T-helper 17 cell (primary cell): Measurements from ENCODE around the gene TRPV4. TPM values are rescaled to one million over a fixed set of nuclear protein-coding genes. Genes with fewer than 3 reads are reported as not detected.

Source experiments
- ATAC-seq: fragments of 150-1000 bp; cut with Tn5 transposase; 2 replicates; pipeline ENCODE4 v1.10.0; 2021; ENCODE audit warnings: mild to moderate bottlenecking, moderate library complexity
- DNase-seq, 3 donors: peaks; one replicate each; pipeline versions ENCODE4 v3.0.0 to v3.0.0-alpha.2; 2020 to 2021
- H3K9me3 ChIP-seq: one replicate; pipeline ENCODE4 v1.7.0; 2013; ENCODE audit warnings: low read length, mild to moderate bottlenecking; ENCODE audit not compliant: control insufficient read depth, poor library complexity, severe bottlenecking
- H3K27ac Mint-ChIP-seq: one replicate; pipeline ENCODE4 v1.8.0; 2022; ENCODE audit warnings: mild to moderate bottlenecking, moderate library complexity, mixed read lengths
- H3K27me3 Mint-ChIP-seq: one replicate; pipeline ENCODE4 v1.8.0; 2022; ENCODE audit warnings: mixed read lengths
- H3K36me3 Mint-ChIP-seq: one replicate; pipeline ENCODE4 v1.8.0; 2022; ENCODE audit warnings: low read depth, mixed read lengths
- H3K4me1 Mint-ChIP-seq: one replicate; pipeline ENCODE4 v1.8.0; 2022; ENCODE audit warnings: mild to moderate bottlenecking, mixed read lengths
- H3K4me3 Mint-ChIP-seq: one replicate; pipeline ENCODE4 v1.8.0; 2022; ENCODE audit warnings: mild to moderate bottlenecking, moderate library complexity, mixed read lengths
- total RNA-seq, 4 donors: library from RNA in 2 of 4; stranded (reverse) in 2 of 4; gene quantifications; one replicate each; pipeline ENCODE4 v1.2.3 and lab custom pipeline; 2022 to 2026

Gene TRPV4
- total RNA-seq (not detected), total RNA-seq (lab: John Stamatoyannopoulos, UW) (0 reads per million in 2 donors)

DNA sequence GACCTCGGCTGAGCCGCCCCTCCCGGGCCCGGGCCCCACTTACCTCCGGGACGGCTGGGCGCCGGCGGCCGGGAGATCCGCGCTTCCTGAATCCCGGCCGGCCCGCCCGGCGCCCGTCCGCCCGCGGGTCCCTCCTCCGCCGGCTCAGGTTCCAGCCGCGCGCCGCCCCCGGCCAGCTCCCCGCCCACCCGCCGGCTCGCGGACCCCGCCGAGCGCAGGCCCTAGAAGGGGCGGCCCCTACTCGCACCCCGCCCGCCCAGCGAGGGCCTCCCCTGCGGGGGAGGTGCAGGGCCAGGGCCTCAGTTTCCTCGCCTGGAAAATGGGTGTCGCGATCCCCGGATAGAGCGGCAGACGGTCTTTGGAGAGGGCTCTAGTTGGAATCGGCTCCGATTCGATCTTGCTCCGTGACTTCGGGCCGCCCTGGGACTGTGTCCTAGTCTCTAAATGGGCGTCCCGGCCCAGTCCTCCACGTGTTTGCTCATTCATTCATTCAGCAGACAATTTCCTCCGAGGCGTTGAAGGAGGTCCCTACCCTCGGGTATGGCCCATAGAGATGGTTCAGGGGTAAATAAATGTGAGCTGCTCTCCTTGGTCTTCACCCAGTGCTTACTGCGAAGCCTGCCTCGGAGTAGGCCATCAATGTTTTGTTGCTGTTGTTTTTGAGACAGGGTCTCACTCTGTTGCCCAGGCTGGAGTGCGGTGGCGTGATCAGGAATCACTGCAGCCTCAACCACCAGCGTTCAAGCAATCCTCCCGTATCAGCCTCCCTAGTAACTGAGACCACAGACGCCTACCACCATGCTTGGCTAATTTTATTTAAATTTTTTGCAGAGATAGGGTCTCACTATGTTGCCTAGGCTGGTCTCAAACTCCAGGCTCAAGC is at the start of gene TRPV4:
TSS of gene TRPV4 (minus strand) at position 92 of the 883 bp plus-strand sequence. CDS start 18,602 bp downstream, outside the sequence.
- DNase-seq (no peak), ATAC-seq (no peak)
- H3K27me3 Mint-ChIP-seq: peaks cover 43% of the 10 kb centered on the region
- no peaks in the 10 kb centered on the region for H3K9me3 ChIP-seq
- peaks cover 4% of the 10 kb centered on the region for H3K36me3 Mint-ChIP-seq
- no peaks in the 10 kb centered on the region for H3K4me1 Mint-ChIP-seq
- H3K4me3 Mint-ChIP-seq: peak within 1 kb of the TSS; percentile 71
- no peak within 1 kb of the TSS for H3K27ac Mint-ChIP-seq

DNA sequence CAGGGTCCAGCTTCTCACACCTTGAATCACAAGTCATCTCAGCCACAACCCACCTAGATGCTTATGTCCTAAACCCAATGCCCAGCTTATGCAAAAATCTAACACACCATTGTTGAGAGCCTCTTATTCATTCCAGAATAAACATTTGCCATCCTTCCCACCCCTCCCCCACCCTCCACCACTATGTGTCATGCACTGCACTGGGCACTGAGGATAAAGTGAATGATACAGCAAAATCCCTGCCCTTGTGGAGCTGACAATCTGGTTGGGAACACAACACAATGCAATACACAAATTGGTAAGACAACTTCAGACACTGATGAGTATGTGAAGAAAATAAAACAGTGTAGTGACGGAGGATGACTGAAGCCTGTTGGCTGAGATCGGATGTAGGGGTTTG is 48.6 kb upstream of the TRPV4 start:
- Mint-ChIP-seq H3K4me3 (no peak overlapping the region), H3K27me3 (no peaks in the 10 kb centered on the region), H3K36me3 (peaks cover 5% of the 10 kb centered on the region), H3K27ac (no peak overlapping the region), H3K4me1 (peaks cover 33% of the 10 kb centered on the region)
- DNase-seq (no peak), ATAC-seq (no peak)
- H3K9me3 ChIP-seq: no peaks in the 10 kb centered on the region

DNA sequence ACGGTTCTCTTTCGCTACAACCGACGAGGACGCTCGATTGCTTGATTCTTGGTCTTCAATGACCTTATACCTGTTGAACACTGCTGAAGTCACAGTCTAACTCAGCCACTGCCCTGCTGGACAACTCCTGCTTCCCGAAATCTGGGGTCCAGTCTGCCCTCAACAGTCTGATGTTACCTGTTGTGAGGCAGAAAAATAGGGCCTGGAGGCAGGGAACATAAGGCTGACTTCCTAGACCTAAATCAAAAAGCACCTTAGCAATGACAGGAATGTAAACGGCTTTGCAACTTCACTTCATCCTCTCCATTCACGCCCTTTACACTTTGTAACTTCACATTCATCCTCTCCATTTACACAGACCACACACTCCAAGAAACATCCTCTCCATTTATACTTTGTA is 47.7 kb upstream of the TRPV4 start:
- no peaks in the 10 kb centered on the region for H3K27me3 Mint-ChIP-seq
- DNase-seq: no peak
- H3K9me3 ChIP-seq: no peaks in the 10 kb centered on the region
- H3K36me3 Mint-ChIP-seq: peaks cover 5% of the 10 kb centered on the region
- peaks cover 37% of the 10 kb centered on the region for H3K4me1 Mint-ChIP-seq
- peak overlapping the region; percentile 98 for H3K4me3 Mint-ChIP-seq
- ATAC-seq: no peak
- peak overlapping the region; percentile 93 for H3K27ac Mint-ChIP-seq

DNA sequence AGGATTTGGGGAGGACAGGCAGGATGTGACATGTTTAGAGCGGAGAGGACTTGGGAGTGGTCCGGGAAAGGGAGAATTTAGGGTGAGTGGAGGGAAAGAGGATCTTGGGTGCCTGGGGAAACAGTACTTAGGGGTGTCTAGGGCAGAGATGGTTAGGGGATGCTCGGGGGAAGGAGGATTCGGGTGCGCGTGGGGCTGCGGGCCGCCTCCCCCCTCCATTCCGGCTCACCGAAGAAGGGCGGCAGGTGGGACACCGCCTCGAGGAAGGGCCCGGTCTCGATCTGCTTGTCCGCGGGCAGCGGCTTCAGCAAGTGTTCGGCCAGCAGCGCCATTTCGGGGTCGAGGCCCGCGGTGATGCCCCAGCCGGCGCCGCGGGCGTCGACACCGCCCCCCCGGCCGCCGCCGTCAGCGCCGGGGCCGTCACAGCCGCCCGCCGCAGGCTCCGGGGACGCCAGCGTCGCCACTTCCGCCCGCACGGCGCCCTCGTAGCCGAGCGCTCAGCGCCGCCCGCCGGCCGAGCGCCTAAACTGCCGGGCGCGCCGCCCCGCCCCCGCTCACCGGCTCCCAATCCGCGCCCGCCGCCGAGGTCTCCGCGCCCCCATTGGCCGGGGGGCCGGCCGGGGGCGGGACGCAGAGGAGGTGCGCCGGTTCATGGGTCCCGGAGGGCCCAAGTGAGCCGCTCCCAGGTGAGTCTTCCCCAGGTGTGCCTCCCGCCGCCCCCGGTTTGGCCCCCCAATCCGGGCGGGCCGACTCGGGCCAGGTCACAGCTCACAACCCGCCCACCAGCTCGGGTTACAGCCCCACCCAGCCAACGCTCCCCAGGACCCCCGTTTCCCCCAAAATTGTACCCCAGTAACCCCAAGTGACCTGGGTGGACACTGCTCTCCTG is 47.1 kb upstream of the TRPV4 start, which contains the start of gene GLTP:
TSS of gene GLTP (minus strand) at position 499 of the 889 bp plus-strand sequence. CDS start at position 332, 167 bp downstream.
- peak within 1 kb of the TSS; percentile 98 for H3K4me3 Mint-ChIP-seq
- peak within 1 kb of the TSS; percentile 93 for H3K27ac Mint-ChIP-seq
- peaks cover 43% of the 10 kb centered on the region for H3K4me1 Mint-ChIP-seq
- DNase-seq (peak; percentile 91 to 94 (median 92)), ATAC-seq (peak; percentile 98)
- H3K27me3 Mint-ChIP-seq: no peaks in the 10 kb centered on the region
- H3K9me3 ChIP-seq: no peaks in the 10 kb centered on the region
- H3K36me3 Mint-ChIP-seq: peaks cover 5% of the 10 kb centered on the region

DNA sequence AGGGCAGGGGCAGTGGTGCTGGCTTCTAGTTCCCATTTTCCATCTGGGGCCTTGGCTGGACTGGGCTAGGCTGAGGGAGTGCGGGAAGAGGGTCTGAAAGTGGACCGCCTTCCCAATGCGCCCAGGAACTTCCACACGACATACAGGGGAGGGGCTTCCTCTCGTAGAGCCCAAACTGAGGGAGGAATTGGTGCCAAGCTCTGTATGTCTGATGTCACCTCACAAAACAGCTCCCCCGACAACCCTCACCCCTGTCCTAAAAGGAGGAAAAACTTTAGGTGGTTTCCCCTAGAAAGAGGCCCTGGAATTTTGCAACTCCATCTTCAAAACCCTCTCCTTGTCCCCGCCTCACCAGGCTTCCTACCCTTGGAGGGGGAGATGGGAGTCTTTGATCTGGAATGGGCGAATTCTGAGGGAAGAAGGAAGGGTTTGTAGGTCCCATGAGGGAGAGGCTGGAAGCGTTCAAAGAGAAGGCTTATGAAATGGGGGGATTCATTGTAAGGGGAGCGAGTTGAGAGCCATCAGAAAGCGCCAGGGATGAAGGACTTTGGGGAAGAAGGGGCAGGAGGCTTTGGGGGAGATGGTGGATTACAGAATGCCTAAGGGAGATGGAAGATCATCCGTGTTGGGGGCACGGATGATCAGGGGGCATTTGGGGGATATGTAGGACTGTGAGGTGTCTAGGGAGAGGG is 46.3 kb upstream of the TRPV4 start:
- H3K27me3 Mint-ChIP-seq: no peaks in the 10 kb centered on the region
- no peak for DNase-seq
- H3K4me1 Mint-ChIP-seq: peaks cover 48% of the 10 kb centered on the region
- no peaks in the 10 kb centered on the region for H3K9me3 ChIP-seq
- no peak for ATAC-seq
- H3K4me3 Mint-ChIP-seq: peak overlapping the region; percentile 98
- peaks cover 5% of the 10 kb centered on the region for H3K36me3 Mint-ChIP-seq
- H3K27ac Mint-ChIP-seq: peak overlapping the region; percentile 93

DNA sequence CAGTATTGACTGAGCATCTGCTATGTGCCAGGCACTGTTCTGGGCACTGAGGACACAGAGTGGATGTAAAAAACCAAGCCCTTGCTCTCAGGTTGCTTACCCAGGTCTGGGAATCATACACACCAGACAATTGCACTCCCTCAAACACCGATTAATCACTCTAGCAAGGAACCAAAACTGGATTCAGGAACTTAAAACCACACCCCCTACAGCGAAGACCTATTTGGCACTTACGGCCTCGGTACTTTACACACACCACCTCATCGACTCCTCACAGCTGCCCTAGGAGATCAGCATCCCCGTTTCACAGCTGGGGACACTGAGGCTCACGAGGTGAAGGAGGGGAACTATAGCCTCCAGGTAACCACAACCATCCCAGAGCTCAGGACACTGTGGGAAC is 45.6 kb upstream of the TRPV4 start:
- no peak for DNase-seq
- Mint-ChIP-seq H3K27ac (peak overlapping the region; percentile 93), H3K27me3 (no peaks in the 10 kb centered on the region), H3K36me3 (peaks cover 5% of the 10 kb centered on the region), H3K4me3 (peak overlapping the region; percentile 98), H3K4me1 (peaks cover 50% of the 10 kb centered on the region)
- ATAC-seq: no peak
- no peaks in the 10 kb centered on the region for H3K9me3 ChIP-seq

DNA sequence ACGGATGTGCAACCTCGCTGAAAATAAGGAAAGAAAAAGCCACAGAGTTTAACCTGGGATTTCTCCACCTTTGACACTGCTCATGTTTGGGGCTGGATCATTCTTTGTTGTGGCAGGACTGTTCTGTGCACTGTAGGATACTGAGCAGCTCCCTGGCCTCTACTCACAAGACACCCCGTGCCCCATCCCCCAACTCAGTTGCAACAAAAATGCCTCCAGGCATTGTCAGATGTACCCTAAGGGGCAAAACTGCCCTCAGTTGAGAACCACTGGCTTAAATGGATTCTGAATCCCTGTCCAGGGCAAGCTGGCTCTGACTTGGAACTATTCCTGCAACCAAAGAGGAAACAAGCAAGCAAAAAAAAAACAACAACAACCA is 45.0 kb upstream of the TRPV4 start:
- Mint-ChIP-seq H3K27me3 (no peaks in the 10 kb centered on the region), H3K4me3 (peak overlapping the region; percentile 98), H3K4me1 (peaks cover 50% of the 10 kb centered on the region), H3K36me3 (peaks cover 5% of the 10 kb centered on the region), H3K27ac (peak overlapping the region; percentile 93)
- no peak for ATAC-seq
- no peak for DNase-seq
- no peaks in the 10 kb centered on the region for H3K9me3 ChIP-seq

DNA sequence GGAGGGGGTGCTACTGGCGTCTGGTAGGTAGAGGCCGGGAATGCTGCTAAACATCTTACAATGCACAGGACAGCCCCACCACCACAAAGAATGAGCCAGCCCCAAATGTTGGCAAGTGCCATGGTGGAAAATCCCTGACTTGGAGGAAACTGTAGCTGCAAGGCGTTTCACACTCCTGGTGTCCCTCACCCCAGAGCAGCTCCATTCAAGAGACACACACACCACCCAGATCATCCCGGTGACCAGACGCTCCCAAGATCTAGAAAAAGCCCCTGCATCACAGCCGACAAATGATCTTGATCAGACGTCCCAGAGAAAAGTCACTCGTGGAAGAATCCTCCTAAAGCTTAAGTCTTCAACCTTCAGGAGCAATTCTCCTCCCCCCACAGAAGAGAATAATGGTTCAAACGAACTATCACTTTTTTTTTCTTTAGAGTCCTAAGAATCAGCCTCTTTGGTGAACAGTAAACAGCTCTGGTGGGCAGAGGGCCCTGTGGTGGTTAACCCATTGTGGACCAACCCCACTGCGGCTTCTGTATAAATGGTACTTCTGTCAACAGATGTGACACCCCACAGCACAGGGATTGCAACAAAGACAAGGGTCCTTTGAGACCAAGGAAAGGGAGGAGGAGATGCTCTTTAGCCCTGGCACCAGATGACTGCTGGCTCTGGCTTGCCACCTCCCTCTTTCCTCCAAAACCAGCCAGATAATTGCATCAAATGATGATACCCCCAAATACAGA is 44.5 kb upstream of the TRPV4 start:
- no peaks in the 10 kb centered on the region for H3K9me3 ChIP-seq
- peaks cover 5% of the 10 kb centered on the region for H3K36me3 Mint-ChIP-seq
- peaks cover 50% of the 10 kb centered on the region for H3K4me1 Mint-ChIP-seq
- H3K27ac Mint-ChIP-seq: peak overlapping the region; percentile 93
- no peak for ATAC-seq
- DNase-seq: no peak
- H3K4me3 Mint-ChIP-seq: peak overlapping the region; percentile 25
- no peaks in the 10 kb centered on the region for H3K27me3 Mint-ChIP-seq

DNA sequence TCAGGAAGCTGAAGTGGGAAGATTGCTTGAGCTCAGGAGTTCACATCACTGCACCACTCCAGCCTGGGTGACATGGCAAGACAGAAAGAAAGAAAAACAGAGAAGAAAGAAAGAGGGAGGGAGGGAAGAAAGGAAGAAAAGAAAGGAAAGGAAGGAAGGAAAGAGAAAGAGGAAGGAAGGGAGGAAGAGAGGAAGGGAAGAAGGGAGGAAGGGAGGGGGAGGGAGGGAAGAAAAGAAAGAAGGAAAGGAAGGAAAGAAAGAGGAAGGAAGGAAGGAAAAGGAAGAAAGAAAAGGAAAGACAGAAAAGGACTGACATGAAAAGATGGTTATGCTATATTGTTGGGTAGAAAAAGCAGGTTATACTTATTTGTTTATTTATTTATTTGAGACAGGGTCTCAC is 43.2 kb upstream of the TRPV4 start:
- no peak for DNase-seq
- no peak for ATAC-seq
- Mint-ChIP-seq H3K27me3 (no peaks in the 10 kb centered on the region), H3K36me3 (peaks cover 5% of the 10 kb centered on the region), H3K27ac (no peak overlapping the region), H3K4me1 (peaks cover 51% of the 10 kb centered on the region), H3K4me3 (peak overlapping the region; percentile 41)
- H3K9me3 ChIP-seq: no peaks in the 10 kb centered on the region

DNA sequence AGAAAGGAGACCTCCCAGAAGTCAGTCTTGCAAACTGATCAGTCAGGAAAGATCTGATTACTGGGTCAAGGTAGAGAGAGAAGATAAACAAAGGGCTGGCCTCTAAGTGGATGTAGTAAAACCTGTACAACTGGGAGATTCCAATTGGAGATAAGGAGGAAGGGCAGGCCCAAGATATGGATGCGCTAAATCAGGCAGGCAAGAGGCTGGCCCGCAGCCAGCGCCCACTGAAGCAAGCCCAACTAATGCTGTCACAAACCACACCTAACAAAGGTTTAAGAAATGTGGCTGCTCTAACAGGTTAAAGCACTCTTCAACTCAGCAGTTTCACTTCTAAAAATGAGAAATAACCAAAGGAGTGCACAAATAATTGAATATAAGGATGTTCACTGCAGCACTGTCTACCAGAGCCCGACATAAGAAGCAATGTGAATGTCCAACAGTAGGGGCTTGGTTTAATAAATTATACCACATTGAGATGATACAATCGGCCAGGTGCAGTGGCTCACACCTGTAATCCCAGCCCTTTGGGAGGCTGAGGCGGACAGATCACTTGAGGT is 42.5 kb upstream of the TRPV4 start:
- Mint-ChIP-seq H3K36me3 (peaks cover 5% of the 10 kb centered on the region), H3K4me3 (no peak overlapping the region), H3K27me3 (no peaks in the 10 kb centered on the region), H3K4me1 (peaks cover 47% of the 10 kb centered on the region), H3K27ac (no peak overlapping the region)
- no peak for ATAC-seq
- no peak for DNase-seq
- no peaks in the 10 kb centered on the region for H3K9me3 ChIP-seq

DNA sequence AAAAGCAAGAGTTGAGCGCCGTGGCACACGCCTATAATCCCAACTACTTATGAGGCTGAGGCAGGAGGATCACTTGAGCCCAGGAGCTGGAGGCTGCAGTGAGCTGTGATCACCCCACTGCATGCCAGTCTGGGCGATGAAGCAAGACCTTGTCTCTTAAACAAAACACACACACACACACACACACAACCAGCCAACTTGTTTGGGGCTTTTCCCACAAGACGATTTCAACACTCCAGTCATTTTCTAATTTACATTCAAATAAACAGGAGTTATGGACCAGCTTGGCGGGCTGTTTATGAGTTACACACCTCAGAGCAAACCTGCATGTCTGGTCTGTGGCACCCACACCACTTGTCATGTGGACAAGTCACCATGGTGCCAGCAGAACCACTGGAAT is 40.5 kb upstream of the TRPV4 start:
- Mint-ChIP-seq H3K27ac (no peak overlapping the region), H3K4me1 (peaks cover 36% of the 10 kb centered on the region), H3K4me3 (no peak overlapping the region), H3K27me3 (no peaks in the 10 kb centered on the region), H3K36me3 (peaks cover 2% of the 10 kb centered on the region)
- H3K9me3 ChIP-seq: no peaks in the 10 kb centered on the region
- no peak for DNase-seq
- no peak for ATAC-seq

DNA sequence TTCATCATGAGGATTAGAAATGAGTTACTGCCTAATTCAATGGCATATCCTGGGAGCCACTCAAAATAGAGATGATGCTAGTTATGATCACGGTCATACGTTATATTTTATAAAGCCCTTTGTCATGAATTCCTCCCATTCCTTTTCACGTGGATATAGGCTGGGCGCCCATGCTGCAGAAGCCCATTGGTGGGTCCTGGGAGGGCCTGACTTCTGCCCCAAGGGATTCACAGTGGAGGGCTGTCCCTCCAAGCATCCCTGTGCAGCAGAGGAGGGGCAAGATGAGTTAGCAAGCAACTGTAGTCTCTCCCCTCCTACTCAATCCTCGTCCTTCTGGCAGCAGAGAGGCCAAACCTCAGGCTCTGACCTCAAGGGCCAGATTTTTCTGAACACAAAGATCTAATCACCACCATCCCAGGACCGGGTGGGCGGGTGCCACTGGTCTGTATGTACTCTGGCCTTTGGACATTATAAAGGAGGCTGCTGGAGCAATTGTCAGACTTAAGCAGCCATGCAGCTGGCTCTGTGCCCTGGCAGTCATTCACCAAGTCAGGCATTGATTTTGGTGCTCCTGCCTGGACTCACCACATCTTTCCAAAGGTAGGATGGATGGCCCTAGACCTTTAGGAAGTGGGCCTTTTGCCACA is 38.6 kb upstream of the TRPV4 start:
- no peaks in the 10 kb centered on the region for H3K27me3 Mint-ChIP-seq
- ATAC-seq (no peak), DNase-seq (no peak)
- H3K27ac Mint-ChIP-seq: no peak overlapping the region
- peaks cover 4% of the 10 kb centered on the region for H3K36me3 Mint-ChIP-seq
- no peaks in the 10 kb centered on the region for H3K9me3 ChIP-seq
- H3K4me3 Mint-ChIP-seq: no peak overlapping the region
- H3K4me1 Mint-ChIP-seq: peaks cover 27% of the 10 kb centered on the region
